DND-41 (cell line): ENCODE measurements around the gene MMD2.

ENCODE experiments used
- ATAC-seq: fragments of 200-7000 bp; cut with Tn5 transposase; 3 replicates; pipeline ENCODE4 v1.9.1; 2021; ENCODE audit warnings: low read depth; ENCODE audit not compliant: insufficient read depth
- DNase-seq: peaks from one replicate; pipeline ENCODE4 v3.0.0-alpha.2; 2020
- H2AFZ ChIP-seq: 2 replicates; pipeline ENCODE4 v1.6.0; 2012; ENCODE audit warnings: low read depth, low read length
- H3K27ac ChIP-seq: 2 replicates; pipeline ENCODE4 v1.5.1; 2012; ENCODE audit warnings: low read length, inconsistent platforms
- H3K27me3 ChIP-seq: fragments of 200-600 bp; sonication (generic); 2 replicates; pipeline ENCODE4 v1.6.0; 2012; ENCODE audit warnings: low read length, mild to moderate bottlenecking, inconsistent platforms; ENCODE audit not compliant: insufficient read depth, poor library complexity
- H3K36me3 ChIP-seq: 2 replicates; pipeline ENCODE4 v1.5.1; 2012; ENCODE audit warnings: low read length, inconsistent platforms; ENCODE audit not compliant: insufficient read depth
- H3K4me1 ChIP-seq: 2 replicates; pipeline ENCODE4 v1.5.1; 2012; ENCODE audit warnings: mild to moderate bottlenecking, low read length; ENCODE audit not compliant: insufficient read depth
- H3K4me2 ChIP-seq: 2 replicates; pipeline ENCODE4 v1.6.0; 2012; ENCODE audit warnings: mild to moderate bottlenecking, moderate library complexity, low read length, inconsistent platforms; ENCODE audit not compliant: insufficient read depth
- H3K4me3 ChIP-seq, 2 experiments: fragments of 200-600 bp in 1 of 2; shearing (Covaris generic) in 1 of 2; 2 replicates each; pipeline ENCODE4 v1.5.1; 2012 to 2016; ENCODE audit warnings: inconsistent platforms in 2 of 2, low read length in 2 of 2, mild to moderate bottlenecking in 2 of 2, low read depth in 1 of 2, moderate library complexity in 1 of 2
- H3K79me2 ChIP-seq: 2 replicates; pipeline ENCODE4 v1.6.0; 2012; ENCODE audit warnings: low read length, inconsistent platforms; ENCODE audit not compliant: insufficient read depth
- H3K9ac ChIP-seq: 2 replicates; pipeline ENCODE4 v1.6.0; 2012; ENCODE audit warnings: low read depth, mild to moderate bottlenecking, inconsistent platforms, low read length, moderate library complexity
- H3K9me3 ChIP-seq: 2 replicates; pipeline ENCODE4 v1.5.1; 2012; ENCODE audit warnings: low read length, moderate library complexity, mild to moderate bottlenecking, inconsistent platforms; ENCODE audit not compliant: insufficient read depth, severe bottlenecking
- H4K20me1 ChIP-seq: 2 replicates; pipeline ENCODE4 v1.6.0; 2012; ENCODE audit warnings: low read length; ENCODE audit not compliant: insufficient read depth
- CTCF ChIP-seq: IDR thresholded peaks from 2 replicates; pipeline ENCODE4 v1.5.1; 2012; ENCODE audit warnings: borderline replicate concordance, low read length, moderate library complexity, mild to moderate bottlenecking; ENCODE audit not compliant: poor library complexity, severe bottlenecking; ENCODE audit errors: extremely low read depth
- EZH2 ChIP-seq: IDR thresholded peaks from 3 replicates; pipeline ENCODE4 v1.6.1; 2012; ENCODE audit warnings: borderline replicate concordance, low read depth, mild to moderate bottlenecking, moderate library complexity, low read length, inconsistent platforms; ENCODE audit not compliant: severe bottlenecking

Gene MMD2

GRCh38 chr7:4868493-4868892, 90.5 kb downstream of the MMD2 start:
- no peak overlapping the region for H3K27ac ChIP-seq
- H4K20me1 ChIP-seq, result no peaks in the 10 kb centered on the region
- H2AFZ ChIP-seq, result no peak overlapping the region
- no peak overlapping the region for H3K4me3 ChIP-seq
- H3K9me3 ChIP-seq, result no peaks in the 10 kb centered on the region
- no peak overlapping the region for H3K4me2 ChIP-seq
- no peak for DNase-seq
- H3K27me3 ChIP-seq, result peaks cover 18% of the 10 kb centered on the region
- no peak overlapping the region for H3K9ac ChIP-seq
- H3K4me1 ChIP-seq, result no peaks in the 10 kb centered on the region
- no peaks in the 10 kb centered on the region for H3K79me2 ChIP-seq
- no peak for ATAC-seq
- TF ChIP-seq CTCF, result no peak
- TF ChIP-seq EZH2, result no peak
- no peaks in the 10 kb centered on the region for H3K36me3 ChIP-seq

- ATAC-seq (no peak), DNase-seq (no peak)
- Histone ChIP-seq H3K4me1 (no peaks in the 10 kb centered on the region), H3K4me3 (no peak overlapping the region), H3K9ac (no peak overlapping the region), H3K79me2 (no peaks in the 10 kb centered on the region), H3K9me3 (no peaks in the 10 kb centered on the region), H3K36me3 (no peaks in the 10 kb centered on the region), H4K20me1 (no peaks in the 10 kb centered on the region), H2AFZ (no peak overlapping the region), H3K27ac (no peak overlapping the region), H3K4me2 (no peak overlapping the region), H3K27me3 (peaks cover 21% of the 10 kb centered on the region)
- TF ChIP-seq EZH2 (no peak), CTCF (no peak)
These were observed 92.2 kb downstream of the MMD2 start for GRCh38 chr7:4866528-4867496.

GRCh38 chr7:4862156-4862555, 96.8 kb downstream of the MMD2 start:
- Histone ChIP-seq H3K4me1 (no peaks in the 10 kb centered on the region), H3K9ac (no peak overlapping the region), H3K27me3 (peaks cover 21% of the 10 kb centered on the region), H3K9me3 (no peaks in the 10 kb centered on the region), H3K4me2 (no peak overlapping the region), H3K27ac (no peak overlapping the region), H3K36me3 (no peaks in the 10 kb centered on the region), H3K79me2 (no peaks in the 10 kb centered on the region), H4K20me1 (no peaks in the 10 kb centered on the region), H2AFZ (no peak overlapping the region), H3K4me3 (no peak overlapping the region)
- no peak for DNase-seq
- ATAC-seq, result no peak
- no peak for TF ChIP-seq EZH2
- no peak for TF ChIP-seq CTCF
